HEK293T (cell line): Measurements from ENCODE around the gene SORBS2.

ENCODE experiments used
- CTCF ChIA-PET: fragments of 350-600 bp; formaldehyde crosslinking; extraction: SDS; loops from one replicate; lab custom pipeline; 2021; ENCODE audit warnings: antibody characterized with exemption, inconsistent platforms; lab: Yijun Ruan, JAX
- POLR2A ChIA-PET: fragments of 350-600 bp; formaldehyde crosslinking; extraction: SDS; loops from one replicate; lab custom pipeline; 2020; ENCODE audit warnings: antibody characterized with exemption, inconsistent platforms; lab: Yijun Ruan, JAX
- DNase-seq: peaks from one replicate; pipeline ENCODE4 v3.0.0; 2012; ENCODE audit warnings: mixed read lengths; ENCODE audit errors: extremely low spot score
- ARNT ChIP-seq: fragments of 450-650 bp; IDR thresholded peaks from 2 replicates; pipeline ENCODE4 v1.6.1; 2017; ENCODE audit warnings: mild to moderate bottlenecking
- BHLHE40 ChIP-seq: fragments of 450-650 bp; IDR thresholded peaks from 2 replicates; pipeline ENCODE4 v1.6.1; 2016; ENCODE audit warnings: mild to moderate bottlenecking, moderate library complexity, borderline replicate concordance
- CTBP1 ChIP-seq: fragments of 450-650 bp; IDR thresholded peaks from 2 replicates; pipeline ENCODE4 v1.6.1; 2016; ENCODE audit warnings: borderline replicate concordance
- ELF4 ChIP-seq: fragments of 450-650 bp; IDR thresholded peaks from 2 replicates; pipeline ENCODE4 v1.6.1; 2017; ENCODE audit warnings: antibody characterized with exemption
- FOXA1 ChIP-seq: fragments of 450-650 bp; IDR thresholded peaks from 2 replicates; pipeline ENCODE4 v1.6.1; 2016; ENCODE audit warnings: mild to moderate bottlenecking
- FOXK2 ChIP-seq: fragments of 450-650 bp; IDR thresholded peaks from 2 replicates; pipeline ENCODE4 v1.6.1; 2016; ENCODE audit warnings: mild to moderate bottlenecking
- FOXM1 ChIP-seq: fragments of 450-650 bp; IDR thresholded peaks from 2 replicates; pipeline ENCODE4 v1.6.1; 2017; ENCODE audit warnings: mild to moderate bottlenecking, borderline replicate concordance
- HDGF ChIP-seq: fragments of 450-650 bp; IDR thresholded peaks from 2 replicates; pipeline ENCODE4 v1.6.1; 2017; ENCODE audit warnings: antibody characterized with exemption, borderline replicate concordance
- L3MBTL2 ChIP-seq: fragments of 450-650 bp; conservative IDR thresholded peaks from 2 replicates; pipeline ENCODE4 v1.6.1; 2016; ENCODE audit warnings: mild to moderate bottlenecking
- LEF1 ChIP-seq: fragments of 450-650 bp; IDR thresholded peaks from 2 replicates; pipeline ENCODE4 v1.6.1; 2017; ENCODE audit warnings: mild to moderate bottlenecking, borderline replicate concordance
- NFRKB ChIP-seq: fragments of 450-650 bp; IDR thresholded peaks from 2 replicates; pipeline ENCODE4 v1.6.1; 2016; ENCODE audit warnings: mild to moderate bottlenecking, moderate library complexity
- PKNOX1 ChIP-seq: fragments of 450-650 bp; IDR thresholded peaks from 2 replicates; pipeline ENCODE4 v1.6.1; 2016
- SP1 ChIP-seq: fragments of 450-650 bp; IDR thresholded peaks from 2 replicates; pipeline ENCODE4 v1.6.1; 2017
- SUZ12 ChIP-seq: fragments of 450-650 bp; IDR thresholded peaks from 2 replicates; pipeline ENCODE4 v1.6.1; 2016; ENCODE audit warnings: mild to moderate bottlenecking
- TARDBP ChIP-seq: fragments of 450-650 bp; IDR thresholded peaks from 2 replicates; pipeline ENCODE4 v1.6.1; 2016
- ZNF384 ChIP-seq: fragments of 450-650 bp; IDR thresholded peaks from 2 replicates; pipeline ENCODE4 v1.6.1; 2016

SORBS2 gene

GRCh38 chr4:185775792-185776555, 36.0 kb downstream of the SORBS2 start:
- ChIA-PET POLR2A (no interaction called here), CTCF (interaction anchor here (1.4 kb wide), 1 partner anchor 262 kb away, joined by 4 read pairs; no protein-coding TSS in a partner anchor)
- no peak for DNase-seq
- no peak for TF ChIP-seq CTBP1
- TF ChIP-seq HDGF, result no peak
- TF ChIP-seq ZNF384, result no peak
- TF ChIP-seq LEF1, result no peak
- no peak for TF ChIP-seq PKNOX1
- no peak for TF ChIP-seq BHLHE40
- TF ChIP-seq FOXM1, result no peak
- no peak for TF ChIP-seq SUZ12
- TF ChIP-seq NFRKB, result no peak
- TF ChIP-seq ARNT, result no peak
- no peak for TF ChIP-seq TARDBP
- no peak for TF ChIP-seq ELF4
- TF ChIP-seq FOXA1, result no peak
- no peak for TF ChIP-seq L3MBTL2
- no peak for TF ChIP-seq SP1
- no peak for TF ChIP-seq FOXK2

DNA sequence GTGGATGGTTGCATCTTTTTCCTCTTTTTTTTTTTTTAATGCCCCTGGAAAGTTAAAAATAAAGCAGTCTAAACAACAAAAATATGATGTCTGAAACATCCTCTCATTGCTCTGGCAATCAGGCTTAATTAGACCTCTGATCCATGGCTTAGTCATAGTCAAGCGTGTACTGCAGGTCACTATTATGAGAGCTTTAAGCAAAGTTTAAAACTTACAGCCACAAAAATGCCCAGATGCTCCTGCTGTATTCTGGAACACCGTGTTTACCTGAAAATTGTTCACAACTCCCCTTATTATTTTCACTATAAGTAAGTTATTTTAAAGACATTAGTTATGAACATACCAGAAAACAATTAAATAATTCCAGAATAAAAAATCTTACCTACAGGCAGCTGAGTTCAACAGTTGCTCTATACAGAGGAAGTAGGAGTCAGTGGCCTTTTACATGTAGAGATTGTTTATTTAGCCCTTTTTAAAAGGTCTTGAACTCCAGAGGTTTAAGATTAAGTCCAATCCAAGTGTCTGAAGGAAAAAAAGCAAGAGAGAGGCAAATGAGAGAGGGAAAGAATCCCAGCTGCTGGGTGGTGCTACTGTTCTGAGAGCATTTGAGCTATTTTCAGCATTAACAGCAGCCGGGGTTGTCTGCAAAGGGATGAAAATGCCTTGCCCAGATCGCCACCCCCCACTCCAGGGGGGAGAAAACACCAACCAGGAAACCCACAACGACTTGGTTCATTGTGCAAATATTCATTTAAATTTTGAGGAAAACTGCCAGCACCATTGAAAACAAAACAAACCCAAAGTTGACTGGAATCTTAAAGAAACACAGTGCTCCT, 36.9 kb downstream of the SORBS2 start:
- ChIA-PET CTCF (interaction anchor here (1.4 kb wide), 1 partner anchor 263 kb away, joined by 4 read pairs; no protein-coding TSS in a partner anchor), POLR2A (interaction anchor here (1.3 kb wide), 1 partner anchor 35 kb away, joined by 3 read pairs; no protein-coding TSS in a partner anchor)
- no peak for DNase-seq
- TF ChIP-seq FOXM1, result no peak
- no peak for TF ChIP-seq SP1
- TF ChIP-seq ELF4, result no peak
- TF ChIP-seq ARNT, result no peak
- no peak for TF ChIP-seq NFRKB
- no peak for TF ChIP-seq L3MBTL2
- TF ChIP-seq LEF1, result no peak
- no peak for TF ChIP-seq BHLHE40
- no peak for TF ChIP-seq ZNF384
- TF ChIP-seq FOXK2, result no peak
- no peak for TF ChIP-seq PKNOX1

DNA sequence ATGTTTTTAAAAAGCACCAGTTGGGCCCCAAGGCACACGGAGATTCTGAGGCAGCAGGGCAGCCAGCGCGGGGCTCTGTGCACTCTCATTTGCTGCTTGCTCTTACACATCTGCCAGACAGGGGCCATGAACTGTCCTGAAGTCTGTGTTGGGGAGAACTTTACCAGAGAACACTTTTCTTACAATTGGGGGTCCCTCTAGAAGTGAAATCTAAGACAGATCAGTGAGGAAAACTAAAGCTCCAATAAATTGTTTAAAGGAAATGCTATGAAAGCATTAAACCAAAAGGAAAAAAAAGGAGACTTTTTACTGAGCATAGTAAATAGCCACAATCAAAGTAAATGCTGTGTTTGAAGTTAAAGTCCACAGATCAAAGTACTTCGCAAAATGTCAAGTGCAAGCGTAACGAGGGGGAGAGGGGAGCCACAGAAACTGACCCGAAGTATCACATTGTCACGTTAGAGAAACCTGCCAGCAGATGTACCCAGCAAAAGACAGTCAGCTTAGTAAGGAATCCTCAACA, 37.8 kb downstream of the SORBS2 start:
- ChIA-PET POLR2A (interaction anchor here (1.3 kb wide), 1 partner anchor 36 kb away, joined by 3 read pairs; no protein-coding TSS in a partner anchor), CTCF (interaction anchor here (1.4 kb wide), 1 partner anchor 264 kb away, joined by 4 read pairs; no protein-coding TSS in a partner anchor)
- TF ChIP-seq HDGF (no peak), ARNT (no peak), LEF1 (no peak), FOXM1 (no peak), CTBP1 (no peak)
- no peak for DNase-seq

DNA sequence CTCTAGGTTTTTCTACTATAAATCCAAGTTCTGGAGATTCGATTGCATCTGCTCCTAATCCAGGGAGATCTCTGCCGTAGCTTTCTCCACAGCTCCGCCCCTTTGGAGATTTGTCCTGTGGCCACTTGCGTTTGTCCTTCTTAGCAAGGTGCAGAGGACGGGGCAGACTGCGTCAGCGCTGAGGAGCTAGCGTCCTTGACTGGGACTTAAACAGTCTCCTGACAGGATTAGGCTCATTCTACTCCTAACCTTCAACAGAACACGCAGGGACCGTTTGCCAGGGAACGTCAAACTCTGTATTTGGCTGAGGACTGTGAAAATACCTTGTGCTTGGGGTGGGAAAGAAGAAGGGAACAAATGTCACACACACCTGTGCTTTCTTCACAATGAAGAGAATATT, 38.6 kb downstream of the SORBS2 start:
- TF ChIP-seq ARNT (no peak), FOXK2 (no peak), NFRKB (no peak), LEF1 (no peak), HDGF (no peak), L3MBTL2 (no peak), FOXA1 (no peak), BHLHE40 (no peak), ZNF384 (no peak), CTBP1 (no peak), ELF4 (no peak), FOXM1 (no peak), TARDBP (no peak)
- no peak for DNase-seq
- POLR2A ChIA-PET, result interaction anchor here (1.3 kb wide), 1 partner anchor 36 kb away, joined by 3 read pairs; no protein-coding TSS in a partner anchor
- CTCF ChIA-PET, result no interaction called here

DNA sequence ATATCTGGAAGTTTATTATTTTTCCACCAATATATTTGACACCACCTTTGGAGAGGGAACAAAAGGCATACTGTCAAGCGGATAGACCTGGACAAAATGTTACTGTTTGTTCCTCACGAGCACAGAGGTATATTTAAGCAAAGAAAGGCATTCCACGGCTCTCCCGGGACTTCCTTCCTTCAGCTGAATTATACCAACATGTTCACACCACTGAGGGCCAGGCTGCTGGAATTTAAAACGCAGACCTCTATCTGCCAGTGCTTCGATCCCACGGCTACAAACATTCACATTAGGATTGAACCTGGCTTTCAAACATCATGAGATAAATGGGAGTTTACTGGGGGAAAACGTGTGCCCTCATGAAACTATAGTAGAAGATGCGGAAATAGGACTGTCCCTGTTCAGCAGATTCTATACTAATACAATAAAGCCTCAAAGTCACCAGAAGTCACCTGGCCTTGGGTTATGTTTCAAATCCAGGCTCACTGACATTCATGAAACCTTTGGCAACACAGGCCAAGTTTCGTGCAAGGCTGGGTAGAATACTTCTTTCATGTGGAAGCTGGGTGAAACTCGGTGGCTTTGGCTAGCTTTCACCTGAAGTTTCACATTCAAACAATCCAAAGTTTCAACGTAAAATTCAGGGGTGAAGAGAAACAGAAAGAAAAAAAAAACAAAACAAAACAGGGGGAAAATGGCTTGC, 39.5 kb downstream of the SORBS2 start:
- TF ChIP-seq ZNF384 (no peak), BHLHE40 (no peak), LEF1 (no peak), NFRKB (no peak), SUZ12 (no peak), ARNT (no peak), SP1 (no peak), CTBP1 (no peak), ELF4 (no peak), L3MBTL2 (no peak), TARDBP (no peak), FOXM1 (no peak), HDGF (no peak), FOXA1 (no peak)
- no peak for DNase-seq
- ChIA-PET POLR2A (no interaction called here), CTCF (interaction anchor here (0.6 to 0.7 kb wide), 2 partner anchors 91 to 98 kb away, joined by 3 read pairs; no protein-coding TSS in a partner anchor)
